Measurements from ENCODE around the gene PDILT.

The PDILT gene

GRCh38 chr16:20327444-20328041 lies 77.0 kb downstream of the PDILT start, which contains the start of gene GP2:
TSS of gene GP2 (minus strand) at chr16:20327513. CDS start at chr16:20326431, 1,082 bp downstream.
- no peaks in the 10 kb centered on the region for H3K9me2 ChIP-seq (ENCODE audit: low read depth, low read length)
- H3K36me3 ChIP-seq (ENCODE audit: insufficient read depth, low read length) = no peaks in the 10 kb centered on the region
- H3K4me2 ChIP-seq (ENCODE audit: low read length) = no peak within 1 kb of the TSS
- no peaks in the 10 kb centered on the region for H3K4me1 ChIP-seq (ENCODE audit: insufficient read depth, low read length, severe bottlenecking)
- no peaks in the 10 kb centered on the region for H3K9me3 ChIP-seq (ENCODE audit: low read length)
- no peaks in the 10 kb centered on the region for H3K27me3 ChIP-seq (ENCODE audit: insufficient read depth, low read length)
- H3F3A ChIP-seq (ENCODE audit: insufficient read depth, low read length) = no peaks in the 10 kb centered on the region
- no peaks in the 10 kb centered on the region for H3K79me2 ChIP-seq (ENCODE audit: insufficient read depth, low read length)
- no peaks in the 10 kb centered on the region for H4K20me1 ChIP-seq (ENCODE audit: insufficient read depth, low read length)
- no peak within 1 kb of the TSS for H3K9ac ChIP-seq (ENCODE audit: low read length)
- H2AFZ ChIP-seq (ENCODE audit: low read length) = no peak within 1 kb of the TSS
- H3K27ac ChIP-seq (ENCODE audit: low read depth, low read length, poor library complexity, severe bottlenecking) = no peak within 1 kb of the TSS
- no peak within 1 kb of the TSS for H3K4me3 ChIP-seq (ENCODE audit: low read depth, low read length, poor library complexity, severe bottlenecking)
- TF ChIP-seq CTCF (IDR thresholded peaks at IDR 0.05; ENCODE audit: low read length) = no peak

- Histone ChIP-seq H3K9ac (ENCODE audit: low read length) (no peak overlapping the region), H3K4me1 (ENCODE audit: insufficient read depth, low read length, severe bottlenecking) (no peaks in the 10 kb centered on the region), H3K27ac (ENCODE audit: low read depth, low read length, poor library complexity, severe bottlenecking) (no peak overlapping the region), H3K4me3 (ENCODE audit: low read depth, low read length, poor library complexity, severe bottlenecking) (no peak overlapping the region), H2AFZ (ENCODE audit: low read length) (no peak overlapping the region), H3K9me2 (ENCODE audit: low read depth, low read length) (no peaks in the 10 kb centered on the region), H3K36me3 (ENCODE audit: insufficient read depth, low read length) (no peaks in the 10 kb centered on the region), H3F3A (ENCODE audit: insufficient read depth, low read length) (no peaks in the 10 kb centered on the region), H3K9me3 (ENCODE audit: low read length) (no peaks in the 10 kb centered on the region), H3K4me2 (ENCODE audit: low read length) (no peak overlapping the region), H3K27me3 (ENCODE audit: insufficient read depth, low read length) (no peaks in the 10 kb centered on the region), H4K20me1 (ENCODE audit: insufficient read depth, low read length) (no peaks in the 10 kb centered on the region), H3K79me2 (ENCODE audit: insufficient read depth, low read length) (no peaks in the 10 kb centered on the region)
- TF ChIP-seq CTCF (IDR thresholded peaks at IDR 0.05; ENCODE audit: low read length) = no peak
- no peak for TF ChIP-seq EZH2 (IDR thresholded peaks at IDR 0.05; ENCODE audit: borderline replicate concordance, low read length)
Measured at GRCh38 chr16:20326321-20326720, 78.2 kb downstream of the PDILT start.

GRCh38 chr16:20325005-20325404 lies 79.5 kb downstream of the PDILT start:
- no peak overlapping the region for H3K9ac ChIP-seq (ENCODE audit: low read length)
- H3K27ac ChIP-seq (ENCODE audit: low read depth, low read length, poor library complexity, severe bottlenecking) = no peak overlapping the region
- no peak overlapping the region for H2AFZ ChIP-seq (ENCODE audit: low read length)
- H4K20me1 ChIP-seq (ENCODE audit: insufficient read depth, low read length) = no peaks in the 10 kb centered on the region
- no peaks in the 10 kb centered on the region for H3K36me3 ChIP-seq (ENCODE audit: insufficient read depth, low read length)
- H3K4me2 ChIP-seq (ENCODE audit: low read length) = no peak overlapping the region
- H3F3A ChIP-seq (ENCODE audit: insufficient read depth, low read length) = no peaks in the 10 kb centered on the region
- no peaks in the 10 kb centered on the region for H3K4me1 ChIP-seq (ENCODE audit: insufficient read depth, low read length, severe bottlenecking)
- H3K79me2 ChIP-seq (ENCODE audit: insufficient read depth, low read length) = no peaks in the 10 kb centered on the region
- no peaks in the 10 kb centered on the region for H3K9me2 ChIP-seq (ENCODE audit: low read depth, low read length)
- no peak overlapping the region for H3K4me3 ChIP-seq (ENCODE audit: low read depth, low read length, poor library complexity, severe bottlenecking)
- no peaks in the 10 kb centered on the region for H3K9me3 ChIP-seq (ENCODE audit: low read length)
- TF ChIP-seq EZH2 (IDR thresholded peaks at IDR 0.05; ENCODE audit: borderline replicate concordance, low read length) = no peak
- no peak for TF ChIP-seq CTCF (IDR thresholded peaks at IDR 0.05; ENCODE audit: low read length)
- H3K27me3 ChIP-seq (ENCODE audit: insufficient read depth, low read length) = no peaks in the 10 kb centered on the region

Measured in OCI-LY1 (cell line).